HG03575 (cell line): ENCODE data around the gene PLEKHD1.

ENCODE experiments used
- ATAC-seq: cut with Tn5 transposase; IDR thresholded peaks from one replicate; pipeline ENCODE4 v1.9.1; 2021; ENCODE audit not compliant: unreplicated experiment, insufficient number of reproducible peaks, low FRiP score; ENCODE audit errors: extremely low read depth

Gene PLEKHD1

DNA sequence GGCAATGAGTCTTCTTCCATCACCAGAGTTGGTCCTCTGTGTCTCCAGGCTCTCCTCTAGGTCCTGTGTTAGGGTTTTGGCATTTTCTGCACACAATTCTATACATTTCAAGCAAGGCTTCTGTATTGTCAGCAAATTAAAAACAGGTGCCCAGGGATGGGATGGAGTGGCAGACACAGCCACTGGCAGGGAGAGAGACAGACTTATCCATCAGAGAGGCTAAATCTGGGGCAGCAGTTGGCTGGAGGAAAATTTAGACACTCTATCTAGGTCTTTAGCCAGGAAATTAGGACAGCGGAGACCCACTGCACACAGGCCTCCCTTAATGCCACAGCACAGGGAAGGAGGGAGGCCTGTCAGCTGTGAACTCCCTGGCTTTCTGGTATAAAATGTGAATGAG is 20.2 kb downstream of the PLEKHD1 start:
- no peak for ATAC-seq

DNA sequence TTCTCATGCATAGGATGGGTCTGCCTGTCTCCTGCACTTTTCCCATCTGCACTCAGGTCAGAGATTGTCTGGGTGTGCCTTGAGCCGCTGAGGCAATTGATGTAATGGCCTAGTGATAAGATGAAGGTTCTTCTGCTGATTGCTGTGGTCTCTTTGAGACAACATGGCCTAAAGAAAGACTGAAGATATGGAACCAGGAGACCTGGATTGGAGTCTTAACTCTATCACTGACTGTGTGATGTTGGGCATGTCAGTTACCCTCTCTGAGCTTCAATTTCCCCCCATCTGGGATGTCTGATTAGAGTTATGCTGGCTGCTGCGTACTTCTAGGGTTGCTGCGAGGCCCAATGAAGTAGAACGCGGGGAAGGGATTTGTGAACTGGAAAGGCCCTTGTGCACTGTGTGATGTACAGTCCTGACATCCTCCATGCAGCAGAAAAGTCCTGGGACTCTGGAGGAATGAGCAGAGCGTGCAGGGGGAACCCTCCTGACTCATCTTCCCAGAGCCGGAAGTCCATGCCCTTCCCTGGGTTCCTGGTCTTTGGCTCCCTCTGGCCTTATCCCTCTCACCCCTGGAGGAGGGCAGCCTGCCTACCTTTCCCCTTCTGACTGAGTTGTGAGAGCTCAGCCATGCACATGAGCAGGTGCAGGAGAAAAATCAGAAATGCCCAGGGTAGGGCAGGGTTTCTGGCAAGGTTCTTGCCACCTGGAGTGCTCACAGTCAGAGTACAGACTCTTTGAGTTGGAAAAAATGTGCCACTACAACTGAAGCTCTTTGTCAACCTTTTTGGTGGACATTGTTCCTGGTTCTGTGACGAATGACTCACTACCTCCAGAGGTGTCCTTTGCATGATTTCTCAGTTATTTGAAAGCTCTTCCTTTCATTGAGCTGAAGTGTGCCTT is 21.1 kb downstream of the PLEKHD1 start:
- no peak for ATAC-seq

DNA sequence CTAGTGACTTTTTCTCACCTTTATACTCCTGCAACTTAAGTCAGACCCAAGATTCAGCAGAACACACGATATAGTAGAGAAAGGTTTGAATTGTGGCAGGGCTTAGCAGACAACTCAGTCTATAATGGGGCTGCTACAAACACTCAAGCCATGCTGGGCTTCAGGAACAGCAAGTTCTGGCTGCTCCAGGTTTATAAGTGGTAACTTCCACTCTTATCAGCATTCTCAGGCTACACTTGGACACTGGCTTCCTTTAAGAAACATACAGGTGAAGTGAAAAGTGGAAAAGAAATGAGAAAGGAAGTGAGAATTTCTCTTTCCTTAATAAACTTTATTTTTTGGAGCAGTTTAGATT is 21.7 kb downstream of the PLEKHD1 start:
- no peak for ATAC-seq

DNA sequence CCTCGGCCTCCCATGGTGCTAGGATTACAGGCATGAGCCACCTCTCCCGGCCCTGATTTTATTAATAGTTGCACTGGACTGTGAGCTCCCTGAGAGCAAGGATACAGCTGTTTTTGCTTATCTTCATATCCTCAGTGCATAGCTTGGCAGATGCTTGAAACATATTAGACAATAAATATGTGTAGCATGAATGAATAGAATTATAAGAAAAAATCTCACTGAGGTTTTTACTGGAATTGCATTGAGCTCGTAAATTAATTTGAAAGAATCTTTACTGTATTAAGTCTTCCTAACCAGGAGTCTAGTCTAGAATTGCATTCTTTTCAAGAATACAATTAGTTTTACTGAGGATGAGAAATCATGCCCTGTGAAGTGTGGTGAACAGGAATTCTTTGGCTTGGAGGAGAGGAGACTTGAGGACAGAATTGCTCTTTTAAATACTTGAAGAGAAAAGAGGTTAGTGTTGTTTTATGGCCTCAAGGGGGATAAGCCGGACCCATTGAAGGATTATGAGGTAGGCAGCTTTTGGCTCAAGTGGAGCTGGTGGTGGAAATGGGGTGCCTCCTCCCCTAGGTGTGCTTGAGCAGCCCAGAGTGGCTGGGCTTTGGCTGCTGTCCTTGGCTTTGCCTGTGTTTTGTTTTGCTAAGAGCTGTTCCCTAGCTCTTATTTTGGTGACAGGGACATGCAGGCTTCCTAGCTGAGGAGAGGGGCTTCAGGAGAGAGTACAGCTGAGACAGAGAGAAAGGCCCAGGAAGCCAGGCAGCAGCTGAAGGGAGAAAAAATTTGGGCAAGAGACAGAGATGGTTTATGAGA is 34.0 kb downstream of the PLEKHD1 start:
- ATAC-seq, result no peak

DNA sequence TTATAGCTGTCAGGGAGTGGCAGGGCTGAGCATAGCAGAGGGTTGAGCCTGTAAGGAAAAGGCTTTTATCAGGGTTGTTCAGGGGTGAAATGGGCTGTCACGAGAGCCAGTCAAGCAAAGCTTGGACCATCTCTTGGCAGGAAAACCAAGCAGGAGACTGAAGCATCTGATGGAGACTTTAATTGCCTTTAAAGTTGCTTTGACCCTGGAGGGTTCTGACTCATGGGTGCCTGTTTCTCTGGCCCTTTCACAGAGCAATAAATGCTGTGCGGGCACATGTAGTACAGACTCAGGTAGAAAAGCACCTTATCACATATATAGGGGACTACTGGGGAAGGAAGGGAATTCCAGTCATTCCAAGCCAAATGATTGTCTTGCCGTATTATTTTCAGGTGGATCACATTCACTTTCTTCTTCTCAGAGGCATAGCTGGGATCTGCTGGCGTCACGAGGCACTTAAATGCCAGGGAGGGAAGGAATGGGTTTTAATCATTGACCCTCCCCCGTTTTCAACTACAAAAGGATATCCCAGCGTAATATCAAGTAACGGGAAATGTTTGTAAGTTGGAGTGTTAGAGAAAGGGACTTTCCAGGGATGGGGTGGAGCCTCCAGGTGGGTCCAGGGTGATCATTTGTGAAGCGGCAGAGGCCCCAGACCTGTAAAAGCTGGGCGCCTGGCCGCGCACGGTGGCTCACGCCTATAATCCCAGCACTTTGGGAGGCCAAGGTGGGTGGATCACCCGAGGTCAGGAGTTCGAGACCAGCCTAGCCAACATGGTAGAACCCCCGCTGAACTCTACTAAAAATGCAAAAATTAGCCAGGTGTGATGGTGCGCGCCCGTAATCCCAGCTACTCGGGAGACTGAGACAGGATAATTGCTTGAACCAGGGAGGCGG is 34.9 kb downstream of the PLEKHD1 start:
- ATAC-seq, result no peak

DNA sequence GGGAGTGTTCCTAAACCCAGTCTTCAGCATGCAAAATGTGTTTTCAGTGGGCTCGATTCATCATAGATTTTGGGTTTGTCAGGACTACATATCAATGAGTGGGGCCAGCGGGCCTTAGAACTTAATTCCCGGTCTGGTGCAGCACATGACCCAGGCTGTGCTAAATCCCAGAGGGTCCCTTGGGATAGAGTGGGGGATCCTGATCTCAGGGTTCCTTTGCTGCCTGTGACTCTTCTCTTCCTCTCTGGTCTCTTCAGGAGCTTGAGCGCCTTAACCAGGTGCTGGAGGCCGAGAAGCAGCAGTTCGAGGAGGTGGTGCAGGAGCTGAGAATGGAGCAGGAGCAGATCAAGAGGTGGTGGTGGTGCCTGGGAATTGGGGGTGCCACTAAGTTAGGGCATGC is 37.5 kb downstream of the PLEKHD1 start:
- no peak for ATAC-seq

DNA sequence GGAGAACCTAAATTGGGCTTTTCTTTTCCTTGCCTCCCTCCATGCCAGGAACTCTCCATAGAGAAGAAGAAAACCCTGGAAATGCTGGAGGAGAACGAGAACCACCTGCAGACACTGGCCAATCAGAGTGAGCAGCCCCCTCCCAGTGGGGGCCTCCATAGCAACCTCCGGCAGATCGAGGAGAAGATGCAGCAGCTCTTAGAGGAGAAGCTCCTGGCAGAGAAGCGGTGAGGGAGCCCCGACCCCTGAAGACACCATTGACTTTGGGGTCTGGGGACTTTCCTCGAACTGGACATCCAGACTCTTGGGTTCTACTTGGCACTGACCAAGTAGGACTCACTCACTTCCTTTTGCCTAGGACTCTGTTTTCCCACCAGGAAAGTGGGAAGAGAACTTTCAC is 41.4 kb downstream of the PLEKHD1 start:
- no peak for ATAC-seq

- ATAC-seq, result no peak
These were observed 43.1 kb downstream of the PLEKHD1 start for GRCh38 chr14:69527635-69528034.

DNA sequence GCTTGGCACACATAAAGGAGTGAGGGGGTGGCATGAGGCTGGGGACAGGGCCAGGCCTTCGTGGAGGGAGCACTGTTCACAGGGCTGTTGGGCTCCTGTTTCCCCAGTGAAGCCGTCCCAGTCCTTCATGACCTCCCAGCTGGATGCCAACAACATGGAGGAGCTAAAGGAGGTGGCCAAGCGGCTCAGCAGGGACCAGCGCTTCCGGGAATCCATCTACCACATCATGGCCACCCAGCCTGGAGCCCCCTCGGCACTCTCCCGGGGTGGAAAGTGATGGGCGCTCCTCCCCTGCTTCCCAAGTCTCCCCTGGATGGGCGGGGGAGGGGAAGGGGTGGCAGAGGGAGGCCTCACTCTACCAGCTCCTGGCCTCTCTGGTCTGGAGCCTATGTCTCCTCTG is 43.6 kb downstream of the PLEKHD1 start:
- ATAC-seq, result no peak

- no peak for ATAC-seq
These were observed 44.4 kb downstream of the PLEKHD1 start for GRCh38 chr14:69528930-69529329.

DNA sequence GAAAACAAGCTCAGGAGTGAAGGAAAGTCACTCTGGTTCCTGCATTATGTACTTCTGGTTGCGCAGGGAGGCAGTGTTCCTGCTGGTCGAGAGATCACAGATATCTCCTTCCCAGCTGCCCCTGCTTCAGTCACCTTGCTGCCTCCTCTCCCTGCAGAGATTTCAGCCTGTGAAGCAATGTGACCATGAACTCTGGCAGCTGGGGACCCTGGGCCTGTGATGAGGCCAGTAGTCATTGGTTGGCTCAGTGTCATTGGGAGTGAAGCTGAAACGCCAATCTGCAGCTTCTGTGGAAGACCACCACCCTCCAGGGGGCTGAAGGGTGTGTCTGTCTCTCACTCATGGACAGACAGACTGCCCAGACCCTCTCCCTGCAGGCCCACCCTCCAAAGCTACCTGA is 45.0 kb downstream of the PLEKHD1 start:
- ATAC-seq, result no peak

- no peak for ATAC-seq
These were observed 45.6 kb downstream of the PLEKHD1 start for GRCh38 chr14:69530095-69530494.

DNA sequence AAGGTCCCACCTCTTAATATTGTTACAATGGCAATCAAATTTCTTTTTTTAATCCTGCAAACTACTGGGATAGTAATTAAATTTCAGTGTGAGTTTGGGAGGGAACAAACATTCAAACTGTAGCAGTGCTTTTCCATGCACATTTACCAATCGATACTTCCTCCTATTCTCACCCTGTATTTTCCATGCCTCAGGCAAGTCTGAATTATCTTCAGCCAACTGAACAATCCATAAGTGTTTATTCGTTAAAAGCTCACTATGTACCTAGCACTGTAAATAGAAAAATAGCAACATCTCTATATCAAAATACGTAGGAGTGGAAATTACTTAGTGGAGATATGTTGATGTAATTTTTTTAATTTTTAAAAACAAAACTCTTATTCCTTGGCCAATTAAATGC is 46.6 kb downstream of the PLEKHD1 start:
- no peak for ATAC-seq

DNA sequence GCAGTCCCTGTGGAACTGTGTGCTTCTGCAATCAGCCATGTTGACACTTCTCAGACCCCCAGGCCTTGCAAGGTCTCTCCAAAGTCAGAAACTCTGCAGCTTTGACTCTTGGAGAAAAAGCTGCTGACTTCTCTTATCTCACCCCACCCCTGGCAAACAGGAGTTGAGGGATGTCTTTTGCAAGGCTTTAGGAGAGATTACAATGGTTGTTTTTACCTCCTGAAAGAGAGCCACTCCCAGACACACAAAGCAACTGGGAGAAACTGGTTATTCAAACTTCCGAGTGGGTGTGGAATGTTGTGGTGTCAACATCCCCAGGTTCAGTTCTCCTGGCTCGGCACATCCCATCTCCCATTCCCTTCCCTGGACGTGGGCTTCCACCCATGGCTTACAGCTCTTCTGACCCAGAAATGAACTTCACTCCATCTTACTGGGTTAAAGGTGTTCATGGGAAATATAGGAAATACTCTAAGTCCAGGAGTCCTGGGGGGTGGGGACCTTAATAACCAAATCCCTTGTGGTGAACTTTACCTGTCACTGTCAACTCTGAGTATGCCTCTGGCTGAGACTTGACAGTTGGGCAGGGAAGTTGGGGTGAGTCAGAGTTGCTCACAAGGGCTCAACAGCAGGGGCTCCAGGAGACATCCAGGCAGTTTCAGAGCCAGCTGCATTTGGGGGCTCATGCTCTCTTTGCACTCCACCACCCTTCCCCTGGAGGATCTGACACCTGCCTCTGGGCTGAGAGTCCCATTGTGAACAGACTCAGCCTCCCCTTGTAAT is 48.2 kb downstream of the PLEKHD1 start:
- no peak for ATAC-seq

DNA sequence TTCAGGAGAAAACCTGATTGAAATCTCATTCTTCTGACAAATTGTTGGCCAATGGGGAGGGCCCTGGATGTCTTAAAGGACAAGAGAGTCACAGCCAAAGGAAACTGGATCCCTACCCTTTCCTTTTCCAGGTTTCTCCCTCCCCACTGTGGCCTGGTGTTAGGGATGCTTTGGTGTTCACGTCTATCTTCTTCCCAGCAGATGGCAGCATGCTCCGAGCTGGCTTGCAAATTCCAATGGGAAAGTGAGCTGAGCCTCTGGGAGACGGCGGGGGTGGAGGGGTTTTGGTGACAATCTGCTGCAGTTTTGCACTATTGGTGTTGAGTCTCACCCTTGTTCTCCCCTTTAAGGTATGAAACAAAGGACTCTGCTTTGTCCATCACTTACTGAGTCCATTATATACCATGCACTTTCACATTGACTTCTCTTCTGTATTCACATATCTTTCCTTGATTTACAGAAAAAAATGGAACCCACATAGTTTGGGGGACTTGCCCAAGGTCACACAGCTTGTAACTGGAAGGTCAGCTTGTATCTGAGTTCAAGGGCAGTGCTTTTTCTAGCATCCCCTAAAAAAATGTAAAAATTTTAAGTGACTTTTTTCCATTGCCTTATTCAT is 50.8 kb downstream of the PLEKHD1 start:
- no peak for ATAC-seq

DNA sequence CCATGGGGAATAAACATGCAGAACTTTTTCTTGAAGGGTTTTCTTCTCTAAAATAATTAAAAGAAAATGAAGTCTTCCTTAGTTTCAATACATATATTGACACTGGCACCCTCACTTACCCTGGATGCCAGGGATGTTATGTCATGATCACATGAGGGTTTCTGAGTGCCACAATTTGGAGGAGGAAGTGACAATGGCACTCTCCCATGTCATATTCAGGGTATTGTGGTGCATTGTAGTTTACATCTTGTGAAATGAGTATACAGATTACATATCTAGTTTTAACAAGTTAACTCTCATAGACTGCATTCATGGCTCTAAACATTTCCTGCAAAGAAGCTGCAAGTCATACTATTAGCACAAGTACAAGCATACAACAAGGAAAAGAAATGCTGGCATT is 52.4 kb downstream of the PLEKHD1 start:
- ATAC-seq, result no peak

DNA sequence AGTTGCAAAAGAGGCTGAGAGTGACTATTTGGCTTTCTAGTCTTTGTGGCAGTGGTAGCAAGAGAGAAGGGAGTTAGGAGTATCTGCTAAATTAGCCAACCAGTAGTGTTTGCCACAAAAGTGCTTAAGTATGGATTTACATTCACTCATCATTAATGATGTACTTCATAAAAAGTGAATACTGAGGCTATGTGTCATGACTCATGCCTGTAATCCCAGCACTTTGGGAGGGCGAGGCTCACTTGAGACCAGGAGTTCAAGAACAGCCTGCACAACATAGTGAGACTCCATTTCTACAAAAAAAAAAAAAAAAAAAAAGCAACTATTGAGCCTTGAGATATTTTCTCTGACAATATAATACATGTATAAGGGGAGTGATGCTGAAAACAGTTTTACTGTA is 53.4 kb downstream of the PLEKHD1 start:
- no peak for ATAC-seq

- ATAC-seq, result no peak
These were observed 54.2 kb downstream of the PLEKHD1 start for GRCh38 chr14:69538766-69539165.
